NCI-H748 (cell line): Measurements from ENCODE around the gene SNRNP35.
"Not testable (repeated sequence)": the region's sequence is repeated elsewhere in the genome, so short reads cannot be mapped to it uniquely, and the experiment has no call there.

Experiments
- DNase-seq: peaks from one replicate; lab custom pipeline; 2025; ENCODE audit not compliant: unreplicated experiment; lab: John Stamatoyannopoulos, UW

The SNRNP35 gene, protein sequence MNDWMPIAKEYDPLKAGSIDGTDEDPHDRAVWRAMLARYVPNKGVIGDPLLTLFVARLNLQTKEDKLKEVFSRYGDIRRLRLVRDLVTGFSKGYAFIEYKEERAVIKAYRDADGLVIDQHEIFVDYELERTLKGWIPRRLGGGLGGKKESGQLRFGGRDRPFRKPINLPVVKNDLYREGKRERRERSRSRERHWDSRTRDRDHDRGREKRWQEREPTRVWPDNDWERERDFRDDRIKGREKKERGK

DNA sequence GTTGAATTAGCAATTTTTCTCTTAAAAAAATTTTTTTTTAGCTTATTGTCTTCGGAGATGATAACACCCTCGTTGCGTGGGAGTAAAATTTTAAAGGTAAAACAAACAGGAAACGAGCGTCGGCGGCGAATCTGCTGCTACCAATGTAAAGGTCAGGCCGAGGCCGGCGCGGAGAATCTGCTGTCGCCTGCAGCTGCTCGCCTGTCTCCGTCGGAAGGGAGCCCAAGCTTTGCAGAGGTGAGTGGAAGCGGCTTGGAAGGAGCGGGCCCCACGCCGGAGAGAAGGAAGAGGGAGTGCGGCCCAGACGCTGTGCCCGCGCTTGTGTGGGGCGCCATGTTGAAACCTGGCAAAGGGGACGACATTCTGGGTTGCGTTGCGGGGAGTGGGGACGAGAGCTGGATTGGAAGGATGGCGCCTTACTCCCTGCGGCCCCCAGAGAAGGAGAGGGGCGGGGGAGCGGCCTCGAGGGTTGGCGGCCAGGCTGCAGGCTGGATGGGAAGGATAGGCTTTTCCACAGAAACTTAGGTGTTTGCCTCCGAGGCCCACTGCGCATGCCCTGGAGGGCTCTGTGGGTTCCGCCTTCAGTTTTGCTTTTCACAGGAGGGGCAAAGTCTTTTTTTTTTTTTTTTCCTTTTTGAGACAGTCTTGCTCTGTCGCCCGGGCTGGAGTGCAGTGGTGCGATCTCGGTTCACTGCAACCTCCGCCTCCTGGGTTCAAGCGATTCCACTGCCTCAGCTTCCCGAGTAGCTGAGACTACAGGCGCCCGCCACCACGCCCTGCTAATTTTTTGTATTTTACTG lies at the start of gene SNRNP35:
Gene SNRNP35, plus strand, starts transcription at position 160 of the 800 bp plus-strand sequence. CDS start 7,402 bp downstream, outside the sequence.
- DNase-seq: peak; percentile 91

DNA sequence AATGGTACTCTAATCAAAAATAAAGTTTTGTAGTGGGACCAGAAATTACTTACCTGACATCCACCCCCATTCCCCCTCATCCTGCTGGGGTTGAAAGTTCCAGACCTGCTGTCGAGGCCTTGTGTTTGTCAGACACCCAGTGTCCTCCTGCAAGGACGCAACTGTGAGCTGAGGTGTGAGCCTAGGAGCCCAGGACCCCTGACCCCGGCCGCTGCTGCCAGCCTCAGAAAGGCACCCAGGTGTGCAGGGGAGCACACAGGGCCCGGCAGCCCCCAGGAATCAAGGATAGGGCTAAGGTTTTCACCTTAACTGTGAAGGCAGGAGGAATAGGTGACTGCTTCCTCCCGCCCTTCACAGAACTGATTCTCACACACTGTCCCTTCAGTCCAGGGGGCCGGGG lies 49.3 kb upstream of the SNRNP35 start:
- not testable (repeated sequence) for DNase-seq

DNA sequence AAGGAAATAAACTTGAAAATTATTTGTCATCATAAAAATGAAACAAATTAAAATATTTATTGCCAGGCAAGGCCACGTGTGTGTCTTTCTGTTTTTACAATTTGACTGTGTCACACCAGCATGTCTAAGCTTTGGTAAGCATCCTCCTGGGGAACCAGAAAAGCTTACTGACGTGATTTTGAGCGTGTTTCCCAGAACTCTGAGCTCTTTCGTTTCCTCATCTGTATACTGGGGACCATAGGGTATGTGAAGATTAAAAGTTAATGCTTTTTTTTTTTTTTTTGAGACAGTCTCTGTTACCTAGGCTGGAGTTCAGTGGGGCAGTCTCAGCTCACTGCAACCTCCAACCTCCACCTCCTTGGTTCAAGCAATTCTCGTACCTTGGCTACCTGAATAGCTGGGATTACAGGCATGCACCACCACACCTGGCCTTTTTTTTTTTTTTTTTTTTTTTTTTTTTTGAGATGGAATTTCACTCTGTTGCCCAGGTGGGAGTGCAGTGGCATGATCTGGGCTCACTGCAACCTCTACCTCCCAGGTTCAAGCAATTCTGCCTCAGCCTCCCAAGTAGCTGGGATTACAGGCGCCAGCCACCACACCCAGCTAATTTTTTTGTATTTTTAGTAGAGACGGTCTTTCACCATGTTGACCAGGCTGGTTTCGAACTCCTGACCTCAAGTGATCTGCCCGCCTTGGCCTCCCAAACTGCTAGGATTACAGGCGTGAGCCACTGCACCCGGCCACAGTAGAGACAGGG lies 48.5 kb upstream of the SNRNP35 start:
- DNase-seq: not testable (repeated sequence)

DNA sequence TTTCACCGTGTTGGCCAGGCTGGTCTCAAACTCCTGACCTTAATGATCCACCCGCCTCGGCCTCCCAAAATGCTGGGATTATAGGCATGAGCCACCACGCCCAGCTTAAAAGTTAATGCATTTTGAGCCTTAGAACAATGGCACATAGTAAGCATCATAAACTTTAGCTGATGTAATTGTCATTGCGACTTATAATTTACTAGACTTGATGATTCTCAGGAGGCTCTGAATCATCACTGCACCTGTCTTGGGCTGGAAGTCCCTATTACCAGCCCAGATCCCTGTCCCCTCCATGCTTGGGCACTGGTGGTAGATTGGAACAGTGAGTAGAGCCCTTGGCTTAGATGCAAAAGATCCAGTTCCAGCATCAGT lies 47.9 kb upstream of the SNRNP35 start:
- DNase-seq: no peak

DNA sequence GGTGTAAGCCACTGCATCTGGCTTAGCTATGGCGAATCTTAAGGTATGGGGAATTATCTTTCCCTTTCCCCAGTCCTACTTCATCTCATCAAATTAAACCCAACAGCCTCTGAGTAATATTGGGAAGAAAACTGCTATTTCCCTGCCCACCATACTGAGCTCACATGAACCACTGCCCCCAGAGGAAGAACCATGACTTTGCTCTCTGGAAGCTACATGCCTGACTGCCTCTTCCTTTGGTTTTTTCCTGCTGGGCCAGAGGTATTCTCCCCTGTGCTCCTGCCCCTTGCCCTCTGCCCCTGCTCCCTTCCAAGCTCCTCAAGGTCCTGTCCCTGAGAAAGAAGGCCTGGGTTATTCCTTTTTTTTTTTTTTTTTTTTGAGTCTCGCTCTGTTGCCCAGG lies 36.6 kb upstream of the SNRNP35 start:
- DNase-seq: no peak

DNA sequence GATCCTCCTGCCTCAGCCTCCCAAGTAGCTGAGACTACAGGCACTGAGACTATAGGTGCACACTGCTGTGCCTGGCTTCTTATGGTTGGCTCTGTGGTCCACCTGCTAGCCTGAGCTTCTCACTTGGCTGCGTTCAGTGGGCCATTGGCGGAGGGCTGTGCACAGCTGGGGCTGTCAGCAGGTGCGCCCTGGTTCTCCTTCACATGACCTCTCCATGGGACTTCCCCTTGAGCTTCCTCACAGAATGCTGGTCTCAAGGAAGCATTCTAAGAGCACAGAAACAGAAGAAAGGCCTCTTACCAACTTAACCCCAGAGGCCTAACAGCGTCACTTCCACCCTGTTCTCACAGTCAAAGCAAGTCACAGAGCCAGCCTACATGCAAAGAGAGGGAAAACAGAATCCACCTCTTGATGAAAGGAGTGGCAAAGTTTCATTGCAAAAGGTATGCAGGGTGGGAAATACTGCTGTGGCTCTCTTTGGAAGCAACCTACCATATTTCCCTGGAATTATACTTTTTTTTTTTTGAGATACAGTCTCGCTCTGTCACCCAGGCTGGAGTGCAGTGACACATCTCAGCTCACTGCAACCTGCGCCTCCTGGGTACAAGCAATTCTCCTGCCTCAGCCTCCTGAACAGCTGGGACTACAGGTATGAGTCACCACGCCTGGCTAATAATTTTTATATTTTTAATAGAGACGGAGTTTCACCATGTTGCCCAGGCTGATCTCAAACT lies 30.7 kb upstream of the SNRNP35 start:
- DNase-seq: no peak

DNA sequence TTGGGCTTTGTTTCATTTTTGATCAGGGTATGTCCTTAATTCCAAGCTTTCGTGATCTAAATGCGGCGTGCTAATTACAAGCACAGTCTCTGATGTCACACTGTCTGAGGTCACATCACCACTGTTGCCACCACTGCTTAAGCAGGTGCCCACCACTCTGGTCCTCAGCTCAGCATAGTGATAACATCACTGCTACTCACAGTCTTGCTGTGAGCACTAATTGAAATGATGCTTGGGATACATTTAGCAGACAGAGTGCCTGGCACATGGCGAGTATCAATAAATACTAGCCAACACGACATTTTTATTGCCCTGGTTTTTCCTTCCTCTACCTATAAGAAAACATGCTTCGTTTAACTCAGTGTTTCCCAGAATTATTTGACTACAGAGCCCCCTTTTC lies 29.3 kb upstream of the SNRNP35 start:
- DNase-seq: no peak

DNA sequence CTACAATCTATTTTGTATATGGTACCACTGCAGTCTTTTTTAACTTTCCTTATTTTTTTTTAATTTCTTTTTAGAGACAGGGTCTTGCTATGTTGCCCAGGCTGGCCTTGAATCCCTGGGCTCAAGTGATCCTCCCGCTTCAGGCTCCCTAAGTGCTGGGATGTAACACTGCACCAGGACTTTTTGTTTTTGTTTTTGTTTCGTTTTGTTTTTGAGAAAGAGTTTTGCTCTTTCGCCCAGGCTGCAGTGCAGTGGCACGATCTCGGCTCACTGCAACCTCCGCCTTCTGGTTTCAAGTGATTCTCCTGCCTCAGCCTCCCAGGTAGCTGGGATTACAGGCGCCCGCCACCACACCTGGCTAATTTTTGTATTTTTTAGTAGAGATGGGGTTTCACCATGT lies 28.8 kb upstream of the SNRNP35 start:
- not testable (repeated sequence) for DNase-seq

DNA sequence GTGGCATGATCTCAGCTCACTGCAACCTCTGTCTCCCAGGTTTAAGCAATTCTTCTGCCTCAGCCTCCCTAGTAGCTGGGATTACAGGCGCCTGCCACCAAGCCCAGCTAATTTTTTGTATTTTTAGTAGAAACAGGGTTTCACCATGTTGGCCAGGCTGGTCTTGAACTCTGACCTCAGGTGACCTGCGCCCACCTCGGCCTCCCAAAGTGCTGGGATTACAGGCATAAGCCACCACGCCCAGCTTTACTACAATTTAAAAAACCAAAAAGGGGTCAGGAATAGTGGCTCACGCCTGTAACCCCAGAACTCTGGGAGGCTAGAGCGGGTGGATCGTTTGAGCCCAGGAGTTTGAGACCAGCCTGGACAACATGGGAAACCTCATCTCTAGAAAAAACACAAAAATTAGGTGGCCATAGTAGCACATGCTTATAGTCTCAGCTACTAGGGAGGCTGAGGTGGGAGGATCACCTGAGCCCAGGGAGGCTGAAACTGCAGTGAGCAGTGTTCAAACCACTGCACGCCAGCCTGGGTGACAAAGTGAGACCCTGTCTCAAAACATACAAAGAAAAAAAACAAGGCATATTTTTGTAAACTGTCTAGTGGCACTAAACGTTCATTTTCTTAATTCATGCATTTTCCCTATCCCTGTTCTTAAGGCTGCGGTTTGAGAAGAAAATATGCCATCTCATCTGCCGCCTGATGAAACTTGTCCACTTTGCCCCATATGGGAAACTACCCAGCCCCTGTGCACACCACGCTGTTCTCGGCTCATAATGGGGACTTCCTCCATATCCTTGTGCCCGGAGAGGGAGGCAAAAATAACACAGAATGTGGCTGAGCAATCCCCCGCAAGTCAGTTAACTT lies 25.8 kb upstream of the SNRNP35 start:
- not testable (repeated sequence) for DNase-seq

DNA sequence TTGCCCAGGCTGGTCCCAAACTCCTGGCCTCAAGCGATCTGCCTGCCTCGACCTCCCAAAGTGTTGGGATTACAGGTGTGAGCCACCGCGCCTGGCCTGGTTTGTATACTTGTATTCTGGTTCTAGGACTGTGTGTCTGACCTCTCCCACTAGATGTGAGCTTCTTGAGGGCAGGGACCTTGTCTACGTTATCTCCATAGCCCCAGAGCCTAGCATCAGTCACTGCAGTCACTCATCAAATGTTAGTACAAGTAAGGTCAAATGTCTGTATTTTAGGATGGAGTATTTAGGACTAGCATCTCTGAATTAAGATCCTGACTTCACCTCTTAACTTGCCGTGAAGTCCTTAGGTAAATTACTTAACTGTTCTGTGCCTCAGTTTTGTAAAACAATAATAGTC lies 24.3 kb upstream of the SNRNP35 start:
- no peak for DNase-seq

DNA sequence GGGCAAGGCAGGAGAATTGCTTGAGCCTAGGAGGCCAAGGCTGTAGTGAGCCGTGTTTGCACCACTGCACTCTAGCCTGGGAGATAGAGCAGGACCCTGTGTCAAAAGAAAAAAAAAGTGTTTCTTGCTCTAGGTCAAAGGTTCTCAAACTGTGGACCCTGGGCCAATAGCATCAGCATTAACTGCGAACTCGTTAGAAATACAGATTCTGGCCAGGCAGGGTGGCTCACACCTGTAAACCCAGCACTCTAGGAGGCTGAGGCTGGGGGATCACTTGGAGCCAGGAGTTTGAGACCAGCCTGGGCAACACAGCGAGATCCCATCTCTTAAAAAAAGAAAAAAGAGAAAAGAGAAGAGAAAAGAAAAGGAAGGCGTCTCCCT lies 22.3 kb upstream of the SNRNP35 start:
- no peak for DNase-seq

DNA sequence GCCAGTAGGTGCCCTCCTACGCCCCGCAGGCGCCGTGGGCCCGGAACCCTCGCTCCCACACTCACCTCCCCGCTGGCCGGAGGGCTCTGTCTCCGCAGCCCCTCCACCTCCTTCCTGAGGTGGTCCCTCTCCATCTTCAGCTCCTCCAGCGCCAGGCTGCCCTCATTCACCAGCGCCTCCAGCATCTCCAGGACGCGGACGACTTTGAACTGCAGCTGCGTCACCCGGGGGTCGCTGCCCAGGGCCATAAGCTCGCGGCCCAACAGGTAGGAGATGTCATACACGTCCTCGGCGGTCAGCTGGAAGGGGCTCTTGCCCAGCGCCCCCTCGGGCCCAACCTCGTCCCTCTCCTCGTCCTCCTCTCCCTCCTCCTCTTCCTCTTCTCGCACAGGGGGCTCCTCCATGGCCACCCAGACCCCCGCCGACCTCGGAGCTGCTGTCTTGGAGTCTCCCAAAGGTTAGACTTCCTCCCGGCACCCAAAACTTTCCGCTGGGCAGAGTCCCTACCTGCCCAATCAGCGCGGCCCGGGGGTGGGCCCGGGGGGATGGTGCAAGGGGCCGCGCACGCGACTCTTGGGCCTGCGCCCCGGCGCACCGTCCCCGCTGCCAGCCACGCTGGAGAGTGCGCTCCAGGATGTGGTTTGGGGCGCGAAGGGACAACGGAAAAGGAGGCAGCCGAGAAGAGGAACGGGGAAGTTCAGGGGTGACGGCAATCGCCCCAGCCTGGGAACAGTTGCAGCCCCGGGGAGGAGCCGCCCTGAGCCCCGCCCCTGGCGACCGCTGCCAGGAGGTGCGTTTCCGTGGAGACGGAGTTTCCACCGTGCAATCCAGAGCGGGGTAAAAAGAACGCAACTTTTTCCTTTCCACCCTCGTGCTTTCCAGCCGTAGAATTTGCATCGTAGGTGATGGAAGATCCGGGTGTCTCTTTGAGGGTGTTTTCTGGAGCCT lies 21.6 kb upstream of the SNRNP35 start, which contains the start of gene RILPL2:
Gene RILPL2, minus strand, starts transcription at position 668 of the 948 bp plus-strand sequence. Its CDS starts 264 bp downstream, at position 404.
- peak; percentile 65 for DNase-seq

DNA sequence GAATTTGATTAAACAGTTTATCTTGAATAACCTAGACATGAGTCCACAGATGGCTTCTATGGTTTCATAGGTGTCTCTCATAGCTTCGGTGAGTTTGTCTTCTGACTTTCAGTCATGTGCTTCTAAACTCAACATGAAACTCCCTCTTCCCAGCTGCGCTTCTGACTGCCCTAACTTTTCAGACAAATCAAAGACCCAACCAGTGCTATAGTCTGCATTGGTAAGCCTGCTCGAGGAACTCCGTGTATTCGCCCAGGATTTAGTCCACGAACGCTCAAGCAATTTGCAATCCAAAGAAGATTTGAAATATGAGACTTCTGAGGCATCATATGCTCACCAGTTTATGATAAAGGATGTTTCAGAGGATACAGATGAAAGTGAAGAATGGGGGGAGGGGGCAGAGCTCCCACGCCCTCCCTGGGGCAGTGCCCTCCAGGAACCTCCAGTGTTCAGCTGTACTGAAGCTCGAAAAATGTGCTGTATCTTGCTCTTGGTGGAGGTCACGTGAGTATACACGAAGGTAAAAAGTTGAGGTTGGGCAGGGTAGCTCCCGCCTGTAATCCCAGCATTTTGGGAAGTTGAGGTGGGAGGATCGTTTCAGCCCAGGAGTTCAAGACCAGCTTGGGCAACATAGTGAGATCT lies 16.3 kb upstream of the SNRNP35 start:
- no peak for DNase-seq

DNA sequence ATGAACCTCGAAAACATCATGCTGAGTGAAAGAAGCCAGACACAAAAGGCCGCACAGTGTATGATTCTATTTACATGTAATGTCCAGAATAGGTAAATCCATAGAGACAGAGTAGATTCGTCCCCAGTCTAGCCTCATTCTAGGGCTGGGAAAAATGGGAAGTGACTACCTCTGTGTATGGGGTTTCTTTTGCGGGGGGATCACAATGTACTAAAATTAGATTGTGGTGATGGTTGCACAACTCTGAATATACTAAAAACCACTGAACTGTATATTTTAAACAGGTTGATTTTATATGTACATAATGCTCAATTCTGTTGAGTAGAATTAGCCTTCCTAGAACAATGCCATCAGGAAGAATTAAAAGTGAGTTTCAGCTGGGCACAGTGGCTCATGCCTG lies 15.2 kb upstream of the SNRNP35 start:
- DNase-seq: no peak

DNA sequence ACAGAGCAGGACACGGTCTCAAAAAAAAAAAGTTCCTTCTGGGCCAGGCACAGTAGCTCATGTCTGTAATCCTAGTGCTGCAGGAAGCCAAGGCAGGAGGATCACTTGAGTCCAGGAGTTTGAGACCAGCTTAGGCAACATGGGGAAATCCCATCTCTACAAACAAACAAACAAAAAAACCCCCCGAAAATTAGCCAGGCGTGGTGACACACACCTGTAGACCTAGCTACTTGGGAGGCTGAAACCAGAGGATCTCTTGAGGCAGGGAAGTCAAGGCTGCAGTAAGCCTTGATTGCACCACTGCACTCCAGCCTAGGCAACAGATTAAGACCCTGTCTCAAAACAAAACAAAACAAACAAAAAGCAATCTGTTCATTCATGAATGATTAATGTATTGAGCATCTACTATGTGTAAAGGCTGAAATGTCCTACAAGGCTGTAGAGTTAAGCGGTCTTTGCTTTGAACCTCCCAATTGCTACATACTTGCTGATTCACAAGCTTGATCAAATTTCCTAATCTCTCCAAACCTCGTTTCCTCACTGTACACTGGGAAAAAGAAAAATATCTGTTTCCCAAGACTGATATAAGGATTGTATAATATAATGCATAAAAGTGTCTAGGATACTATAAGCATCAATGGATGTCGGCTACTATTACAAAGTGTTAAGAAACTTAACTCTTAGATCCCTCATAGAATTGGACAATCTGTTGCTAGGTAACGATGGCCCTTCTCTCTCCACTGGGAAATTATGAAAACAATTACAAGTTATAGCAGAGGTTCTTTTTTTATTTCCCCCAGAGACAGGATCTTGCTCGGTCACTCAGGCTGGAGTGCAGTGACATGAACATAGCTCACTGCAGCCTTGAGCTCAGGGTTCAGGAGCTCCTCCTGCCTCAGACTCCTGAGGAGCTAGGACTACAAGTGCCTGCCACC lies 13.6 kb upstream of the SNRNP35 start:
- DNase-seq: no peak

DNA sequence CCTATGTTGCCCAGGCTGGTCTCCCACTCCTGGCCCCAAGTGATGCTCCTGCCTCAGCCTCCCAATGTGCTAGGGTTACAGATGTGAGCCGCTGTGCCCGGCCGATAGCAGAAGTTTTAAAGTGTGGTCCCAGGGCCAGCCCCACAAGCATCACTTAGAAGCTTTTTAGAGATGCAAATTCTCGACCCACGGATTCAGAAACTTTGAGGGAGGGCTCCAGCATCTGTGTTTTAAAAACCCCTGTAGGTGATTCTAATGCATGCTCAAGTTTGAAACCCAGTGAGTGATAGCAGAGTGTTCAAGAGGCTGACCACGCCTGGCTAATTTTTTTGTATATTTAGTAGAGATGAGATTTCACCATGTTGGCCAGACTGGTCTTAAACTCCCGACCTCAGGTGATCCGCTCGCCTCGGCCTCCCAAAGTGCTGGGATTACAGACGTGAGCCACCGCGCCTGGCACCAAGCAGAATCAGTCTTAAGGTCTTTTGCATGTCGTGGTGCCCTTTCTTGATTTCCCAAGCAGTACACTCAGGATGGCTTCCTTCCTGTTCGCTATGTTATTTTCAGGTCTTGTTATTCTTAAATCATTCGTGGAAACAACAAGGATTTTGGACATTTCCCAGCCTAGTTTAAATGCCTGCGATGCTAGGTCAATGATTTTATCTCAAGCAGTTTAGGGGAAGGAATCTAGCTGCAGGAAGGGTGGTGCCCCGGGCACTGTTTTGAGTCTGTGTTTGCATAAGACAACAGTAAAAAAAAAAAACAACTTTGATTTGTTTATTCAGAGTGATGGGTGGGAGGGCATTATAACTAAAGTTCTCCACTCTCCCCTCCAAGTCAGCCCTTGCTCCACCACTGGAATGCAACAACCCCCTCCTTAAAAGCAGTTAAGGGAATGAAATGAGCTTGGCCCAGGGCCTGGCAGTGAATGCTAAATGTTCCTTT lies 12.3 kb upstream of the SNRNP35 start:
- no peak for DNase-seq
